Amygdala (tissue), 56 donors: ENCODE measurements around the gene NLRP1.

Source experiments
- DNase-seq, 56 donors: peaks; one replicate each; lab custom pipeline; 2025; lab: John Stamatoyannopoulos, UW

NLRP1 gene

GRCh38 chr17:5486206-5487124, 97.8 kb downstream of the NLRP1 start, which contains the start of gene MIS12:
TSS of gene MIS12 (plus strand) at chr17:5486566. CDS start at chr17:5488863, 2,297 bp downstream.
- peak; percentile 61 to 100 (median 98) for DNase-seq

- DNase-seq = peak in 1 of 56 donors; percentile 49
These were observed 98.8 kb downstream of the NLRP1 start, which contains the start of gene DERL2 for GRCh38 chr17:5485270-5486205. TSS of gene DERL2 (minus strand) at chr17:5486178. CDS start at chr17:5486161, 17 bp downstream.

GRCh38 chr17:5481451-5481850, 102.9 kb downstream of the NLRP1 start:
- DNase-seq = no peak

GRCh38 chr17:5480962-5481361, 103.3 kb downstream of the NLRP1 start:
- no peak for DNase-seq

GRCh38 chr17:5478992-5479391, 105.3 kb downstream of the NLRP1 start:
- DNase-seq = no peak

- DNase-seq = no peak
These were observed 110.4 kb downstream of the NLRP1 start for GRCh38 chr17:5473906-5474305.

- DNase-seq = no peak
These were observed 111.8 kb downstream of the NLRP1 start for GRCh38 chr17:5472511-5472910.

- peak in 3 of 56 donors; percentile 21 to 41 (median 27) for DNase-seq
These were observed 116.2 kb downstream of the NLRP1 start for GRCh38 chr17:5468075-5468473.

- DNase-seq = no peak
These were observed 116.9 kb downstream of the NLRP1 start for GRCh38 chr17:5467416-5467815.

- no peak for DNase-seq
These were observed 118.0 kb downstream of the NLRP1 start for GRCh38 chr17:5466295-5466694.

- DNase-seq = no peak
These were observed 119.4 kb downstream of the NLRP1 start for GRCh38 chr17:5464717-5465507.
